SIG-M5 treated with dmso at 0.1 percent for 504 hours (cell line): ENCODE measurements around the gene MNT.

Experiments used
- DNase-seq: peaks from one replicate; lab custom pipeline; 2025; ENCODE audit not compliant: unreplicated experiment; lab: John Stamatoyannopoulos, UW

Gene MNT

DNA sequence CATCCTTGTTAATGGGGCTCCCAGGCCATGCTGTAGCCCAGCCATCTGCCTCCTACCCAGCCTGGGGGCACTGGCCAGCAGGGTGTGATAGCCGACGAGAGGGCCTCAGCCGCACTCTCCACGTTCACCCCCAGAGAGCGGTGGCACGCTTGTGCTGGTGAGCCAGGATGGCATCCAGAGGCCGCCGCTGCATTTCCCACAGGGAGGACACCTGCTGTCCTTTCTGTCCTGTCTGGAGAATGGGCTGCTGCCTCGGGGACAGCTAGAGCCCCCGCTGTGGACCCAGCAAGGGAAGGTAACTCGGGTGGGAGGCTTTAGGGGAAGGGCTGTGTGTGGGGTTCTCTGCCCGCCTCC lies 36.1 kb downstream of the MNT start:
- DNase-seq = no peak

DNA sequence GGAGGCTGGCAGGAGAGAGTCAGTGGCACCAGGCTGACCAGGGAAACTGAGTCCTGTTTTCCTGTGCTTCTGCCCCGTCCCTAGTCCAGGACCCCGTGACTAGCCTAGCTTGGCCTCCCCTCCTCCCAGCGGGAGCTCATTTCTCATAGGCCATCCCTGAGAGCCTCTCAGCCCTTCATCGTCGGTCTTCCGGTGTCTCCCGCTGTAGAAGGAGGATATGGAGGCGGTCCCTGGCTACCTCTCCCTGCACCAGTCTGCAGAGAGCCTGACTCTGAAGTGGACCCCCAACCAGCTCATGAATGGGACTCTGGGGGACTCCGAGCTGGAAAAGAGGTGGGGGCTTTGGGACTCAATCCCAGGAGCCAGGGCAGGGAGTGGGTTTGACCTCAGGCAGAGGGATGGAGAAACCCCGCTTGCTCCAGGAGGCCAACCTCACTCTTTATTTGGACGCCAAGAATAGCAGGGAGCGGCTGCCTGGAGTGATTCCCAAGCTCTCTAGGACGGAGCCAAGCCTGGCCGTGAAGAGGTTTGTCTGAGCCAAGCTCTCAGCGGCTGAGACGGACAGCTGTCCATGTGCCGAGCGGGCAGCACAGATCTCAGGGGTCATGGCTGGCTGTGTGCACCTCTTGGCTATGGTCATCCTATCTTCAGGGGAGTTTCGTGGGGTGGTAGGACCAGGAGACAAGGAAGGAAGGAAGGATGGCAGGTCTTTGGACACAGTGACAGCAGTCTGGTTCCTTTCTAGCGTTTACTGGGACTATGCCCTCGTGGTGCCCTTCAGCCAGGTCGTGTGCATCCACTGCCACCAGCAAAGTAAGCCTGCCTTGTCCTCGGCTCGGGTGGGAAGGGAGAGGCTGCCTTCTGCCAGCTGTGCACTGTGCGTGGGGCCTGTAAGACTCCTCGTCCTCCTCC lies 36.8 kb downstream of the MNT start:
- DNase-seq = no peak

DNA sequence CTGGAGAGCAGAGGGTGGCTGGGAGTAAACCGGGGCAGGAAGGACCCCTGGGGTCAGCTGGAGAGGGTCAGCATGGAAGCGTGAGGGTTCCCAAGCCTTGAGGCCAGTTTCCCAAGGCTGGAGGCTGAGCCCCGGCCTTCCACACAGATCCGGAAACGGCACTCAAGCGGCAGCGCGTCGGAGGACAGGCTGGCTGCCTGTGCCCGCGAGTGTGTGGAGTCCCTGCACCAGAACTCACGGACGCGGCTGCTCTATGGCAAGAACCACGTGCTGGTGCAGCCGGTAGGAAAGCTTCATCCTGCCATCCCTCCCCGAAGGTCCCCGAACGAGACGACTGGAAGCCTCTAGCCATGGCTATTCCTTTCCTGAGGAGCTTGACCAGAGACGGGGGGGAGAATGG lies 37.5 kb downstream of the MNT start:
- no peak for DNase-seq

DNA sequence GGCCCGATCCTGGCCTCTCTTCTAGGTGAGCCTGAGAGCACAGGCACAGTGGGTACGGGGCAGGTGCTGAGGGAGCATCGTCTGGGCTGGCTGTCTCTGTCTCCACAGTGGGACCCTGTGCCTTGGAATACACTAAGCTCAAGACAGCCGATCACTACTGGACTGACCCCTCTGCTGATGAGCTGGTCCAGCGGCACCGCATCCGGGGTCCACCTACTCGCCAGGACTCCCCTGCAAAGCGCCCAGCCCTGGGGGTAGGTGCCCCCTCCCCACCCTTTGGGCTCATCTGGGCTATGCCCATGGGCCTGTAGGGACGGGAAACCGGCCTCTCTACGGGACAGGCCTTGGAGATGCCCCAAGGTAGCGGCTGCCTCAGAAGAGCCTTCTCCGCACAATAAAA lies 38.0 kb downstream of the MNT start:
- DNase-seq = no peak

DNA sequence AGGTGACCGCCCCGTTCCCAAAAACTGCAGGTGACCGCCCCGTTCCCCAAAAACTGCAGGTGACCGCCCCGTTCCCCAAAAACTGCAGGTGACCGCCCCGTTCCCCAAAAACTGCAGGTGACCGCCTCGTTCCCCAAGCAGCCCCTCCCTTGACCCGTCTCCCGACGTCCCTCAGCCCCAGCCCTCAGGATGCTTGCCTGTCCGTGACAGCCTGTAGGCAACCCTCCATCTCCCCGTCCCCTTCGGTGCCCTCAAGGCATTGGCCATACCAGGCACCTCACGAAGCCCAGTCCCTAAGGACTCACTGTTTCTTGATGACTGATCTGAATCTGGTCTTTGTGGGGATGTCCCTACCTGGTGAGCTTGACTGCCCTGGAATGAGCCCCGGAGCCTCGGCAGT lies 38.4 kb downstream of the MNT start:
- DNase-seq = no peak

DNA sequence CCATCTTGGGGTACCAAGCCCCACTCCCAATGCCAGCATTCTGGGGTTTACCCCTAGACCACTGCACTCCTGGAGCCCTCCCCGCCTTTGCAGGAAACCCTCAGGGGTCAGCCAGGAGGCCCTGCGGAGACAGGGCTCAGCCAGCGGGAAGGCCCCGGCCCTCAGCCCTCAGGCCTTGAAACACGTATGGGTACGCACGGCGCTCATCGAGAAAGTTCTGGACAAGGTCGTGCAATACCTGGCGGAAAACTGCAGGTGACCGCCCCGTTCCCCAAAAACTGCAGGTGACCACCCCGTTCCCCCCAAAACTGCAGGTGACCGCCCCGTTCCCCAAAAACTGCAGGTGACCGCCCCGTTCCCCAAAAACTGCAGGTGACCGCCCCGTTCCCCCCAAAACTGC lies 38.8 kb downstream of the MNT start:
- no peak for DNase-seq

DNA sequence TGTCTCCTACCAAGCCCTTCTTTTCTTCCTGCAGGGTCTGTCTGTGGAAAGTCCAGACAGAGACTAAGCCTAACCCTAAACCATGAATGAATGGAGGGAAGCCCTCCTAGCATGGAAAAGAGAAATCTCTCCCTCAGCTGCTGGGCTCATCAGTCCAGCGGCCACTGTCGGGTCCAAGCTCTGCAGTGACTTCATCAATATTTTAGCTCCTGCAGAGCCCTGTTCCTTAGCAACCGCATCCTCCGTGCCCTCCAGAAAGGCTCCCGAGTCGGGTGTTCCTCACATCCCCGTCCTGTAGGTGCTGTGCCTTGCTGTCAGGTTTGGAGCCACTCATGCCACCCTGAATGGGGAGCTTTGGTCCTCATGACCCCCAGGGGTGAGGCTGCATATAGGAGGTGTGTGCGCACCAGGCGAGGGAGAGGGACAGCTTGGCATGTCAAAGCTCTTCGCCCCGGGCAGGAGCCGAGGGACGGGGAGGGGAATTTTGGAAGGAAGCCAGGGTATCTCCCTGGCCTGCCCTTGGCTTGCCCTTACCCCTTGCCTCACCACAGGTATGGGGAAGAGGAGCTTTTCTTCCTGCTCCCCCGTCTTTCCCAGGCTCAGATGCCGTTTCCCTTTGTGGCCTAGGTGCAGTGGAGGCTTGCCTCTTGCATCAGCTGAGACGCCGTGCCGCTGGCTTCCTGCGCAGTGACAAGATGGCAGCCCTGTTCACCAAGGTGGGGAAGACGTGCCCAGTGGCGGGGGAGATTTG lies 39.7 kb downstream of the MNT start:
- DNase-seq = no peak

DNA sequence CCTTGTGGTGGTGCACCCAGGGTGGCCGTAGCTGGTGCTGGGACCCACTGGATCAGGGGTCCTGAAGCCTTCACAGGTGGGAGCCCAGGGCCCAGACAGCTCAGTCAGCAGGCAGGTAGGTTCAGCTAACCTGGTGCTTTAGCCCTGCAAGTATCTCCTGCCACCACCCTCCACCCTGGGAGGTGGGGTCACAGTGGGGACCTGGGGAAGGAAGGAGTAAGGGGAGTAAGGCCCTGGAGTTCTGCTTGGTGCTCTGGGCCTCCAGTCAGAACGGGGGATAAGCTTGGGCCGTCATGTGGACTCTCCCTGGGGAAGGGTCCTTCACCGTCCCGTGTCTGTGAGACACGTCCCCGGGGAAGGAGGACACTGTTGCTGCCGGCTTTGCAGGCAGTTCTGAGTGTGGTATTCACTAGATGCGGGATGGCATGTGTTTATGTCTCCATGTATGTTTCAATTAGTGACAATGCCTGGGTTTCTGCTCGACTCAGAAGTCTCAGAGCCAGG lies 42.9 kb downstream of the MNT start:
- DNase-seq = no peak

DNA sequence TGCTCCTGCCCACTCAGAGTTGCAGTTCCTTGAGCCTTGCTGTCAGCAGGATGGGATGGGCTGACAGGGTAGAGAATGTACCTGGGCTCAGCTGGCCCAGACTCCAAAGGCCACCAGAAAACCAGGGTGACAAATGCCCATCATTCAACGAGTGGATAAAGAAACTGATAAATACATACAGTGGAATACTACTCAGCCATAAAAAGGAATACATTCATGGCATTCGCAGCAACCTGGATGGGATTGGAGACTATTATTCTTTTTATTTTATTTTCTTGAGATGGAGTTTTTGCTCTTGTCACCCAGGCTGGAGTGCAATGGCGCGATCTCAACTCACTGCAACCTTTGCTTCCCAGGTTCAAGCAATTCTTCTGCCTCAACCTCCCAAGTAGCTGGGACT lies 43.6 kb downstream of the MNT start:
- no peak for DNase-seq

DNA sequence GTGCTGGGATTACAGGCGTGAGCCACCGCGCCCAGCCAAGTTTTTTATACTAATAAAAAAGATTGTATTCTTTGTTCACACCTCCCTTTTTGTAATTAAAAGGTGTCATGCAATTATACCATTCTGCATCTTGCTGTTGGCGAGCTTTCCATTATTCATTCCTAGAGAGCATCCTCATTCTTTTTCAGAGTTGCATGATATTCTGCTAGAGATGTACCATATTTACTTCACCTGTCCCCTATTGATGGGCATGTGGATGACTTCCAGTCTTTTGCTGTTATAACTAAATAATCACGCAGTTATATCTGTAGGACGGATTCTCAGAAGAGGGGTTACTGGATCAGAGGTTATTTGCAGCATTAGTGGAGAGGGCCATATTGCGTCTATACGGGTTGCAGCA lies 46.5 kb downstream of the MNT start:
- no peak for DNase-seq

DNA sequence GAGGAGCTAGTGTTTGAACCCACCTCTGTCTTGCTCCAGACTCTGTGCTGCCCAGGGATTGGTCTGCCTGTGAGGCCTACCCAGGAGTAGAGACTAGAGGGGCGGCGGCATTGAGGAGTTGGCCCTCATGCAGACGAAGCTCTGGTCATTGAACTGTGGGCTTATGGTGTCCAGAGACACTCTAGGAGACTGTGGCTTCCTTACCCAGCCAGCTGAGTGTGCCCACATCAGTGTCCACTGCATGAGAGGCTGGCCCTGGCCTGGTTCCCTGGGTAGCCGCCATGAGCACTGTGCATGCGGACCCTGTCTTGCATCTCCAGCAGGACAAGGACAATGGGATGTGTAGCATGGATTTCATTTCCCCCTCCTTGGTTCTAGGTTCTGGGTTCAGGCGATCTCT lies 49.6 kb downstream of the MNT start:
- no peak for DNase-seq

DNA sequence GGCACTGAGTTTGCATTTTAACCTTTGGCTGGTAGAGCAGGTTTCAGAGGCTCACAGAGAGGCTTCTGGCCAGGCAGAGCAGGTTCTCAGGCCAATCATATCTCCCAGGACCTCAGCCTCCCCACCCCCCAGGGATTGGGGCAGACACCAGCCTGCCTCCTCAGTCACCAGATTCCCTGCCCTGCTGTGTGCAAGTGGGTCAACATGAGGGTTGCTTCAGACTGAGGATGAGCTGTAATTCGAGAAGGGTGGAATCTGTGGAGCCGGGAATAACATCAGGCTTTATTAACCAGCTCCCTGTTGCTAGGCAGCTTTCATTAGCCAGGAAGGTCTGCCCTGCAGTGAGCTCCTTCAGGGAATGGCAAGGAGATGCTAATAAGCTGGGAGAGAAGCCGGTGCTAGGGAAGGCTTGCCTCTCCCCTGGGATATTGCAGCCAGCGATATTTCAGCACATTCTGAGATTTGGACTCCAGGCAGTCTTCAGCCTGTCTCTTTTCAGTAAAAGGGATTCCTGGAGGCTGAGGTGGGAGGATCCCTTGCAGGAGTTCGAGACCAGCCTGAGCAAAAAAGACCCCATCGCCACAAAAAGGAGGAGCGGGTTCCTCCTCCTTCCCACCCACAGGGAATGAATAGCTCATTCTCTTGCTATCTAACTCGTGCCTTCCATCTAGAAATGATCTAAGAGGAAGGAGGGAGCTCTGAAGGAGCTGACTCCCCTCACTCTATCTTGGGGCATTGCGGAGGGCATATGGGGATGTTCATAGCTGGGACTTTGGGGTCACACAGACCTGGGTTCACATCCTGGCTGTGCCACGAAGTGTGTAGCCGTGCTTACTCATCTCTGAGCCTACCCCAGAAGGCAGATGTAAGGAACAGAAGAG lies 52.8 kb downstream of the MNT start:
- DNase-seq = peak; percentile 59

DNA sequence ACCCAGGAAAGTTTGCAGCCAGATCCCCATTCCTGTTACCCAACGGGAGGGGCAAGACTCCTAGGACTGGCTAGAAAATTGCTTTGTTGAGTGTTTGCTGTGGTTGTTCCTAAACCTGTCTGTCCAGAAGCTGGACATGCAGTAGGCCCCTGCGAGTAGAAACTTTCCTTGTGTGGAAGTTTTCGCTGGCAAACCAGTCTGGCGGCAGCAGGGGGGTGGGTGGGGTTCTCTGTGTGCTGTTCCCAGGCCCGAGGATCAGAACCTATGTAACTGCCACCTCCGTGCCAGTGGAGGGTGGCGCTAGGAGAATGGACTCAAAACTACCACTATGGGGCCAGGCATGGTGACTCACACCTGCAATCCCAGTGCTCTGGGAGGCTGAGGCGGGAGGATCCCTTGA lies 54.4 kb downstream of the MNT start:
- DNase-seq = peak; percentile 38

DNA sequence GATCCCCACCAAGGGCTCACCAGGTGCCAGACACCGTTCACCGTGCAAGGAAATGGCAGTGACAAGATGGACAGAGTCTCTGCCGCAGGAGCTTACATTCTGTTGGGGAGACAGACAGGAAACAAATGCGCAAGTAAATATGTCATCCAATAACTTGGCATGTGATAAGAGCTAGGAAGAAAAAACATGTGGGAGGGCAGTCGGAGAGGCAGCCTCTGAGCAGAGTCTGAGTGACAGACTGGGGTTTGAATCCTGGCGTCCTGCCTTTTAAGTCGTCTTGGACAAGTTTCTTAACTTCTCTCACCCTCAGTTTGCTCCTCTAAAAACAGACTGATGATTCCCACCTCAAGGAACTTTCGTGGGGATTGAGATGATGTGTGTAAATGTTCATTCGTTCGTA lies 56.3 kb downstream of the MNT start:
- DNase-seq = no peak

DNA sequence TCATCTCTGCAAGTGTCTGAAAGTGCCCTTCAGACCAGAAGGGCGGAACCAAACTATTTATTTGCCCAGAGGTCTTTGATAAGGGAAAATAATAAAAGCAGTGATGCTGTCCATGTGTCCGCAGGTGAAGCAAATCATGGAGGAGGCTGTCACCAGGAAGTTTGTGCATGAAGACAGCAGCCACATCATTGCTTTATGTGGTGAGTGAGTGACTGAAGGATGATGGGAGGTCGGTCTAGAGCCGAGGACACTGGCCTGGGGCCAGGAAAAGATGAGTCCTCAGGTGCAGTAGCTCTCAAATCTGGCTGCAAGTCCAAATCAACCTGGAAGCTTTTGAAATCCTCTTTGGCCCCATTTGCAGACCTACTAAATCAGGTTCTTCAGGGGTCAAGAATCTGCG lies 57.4 kb downstream of the MNT start:
- DNase-seq = no peak

DNA sequence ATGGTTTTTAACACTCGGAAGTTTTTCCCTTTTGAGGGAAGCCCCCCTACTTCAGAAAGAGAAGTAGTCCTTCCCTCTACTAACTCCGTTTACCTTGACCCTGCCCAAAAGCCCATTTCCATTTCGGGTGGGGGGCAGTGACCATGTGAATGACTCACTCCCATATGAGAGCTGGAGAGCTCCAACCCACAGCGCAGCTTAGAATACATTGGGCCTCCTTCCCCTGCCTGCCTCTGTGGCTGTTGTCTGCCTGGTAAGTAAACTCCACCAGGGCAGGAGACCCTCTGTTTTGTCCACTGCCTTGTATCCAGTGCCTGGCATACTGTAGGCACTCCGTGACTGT lies 62.6 kb downstream of the MNT start:
- no peak for DNase-seq

DNA sequence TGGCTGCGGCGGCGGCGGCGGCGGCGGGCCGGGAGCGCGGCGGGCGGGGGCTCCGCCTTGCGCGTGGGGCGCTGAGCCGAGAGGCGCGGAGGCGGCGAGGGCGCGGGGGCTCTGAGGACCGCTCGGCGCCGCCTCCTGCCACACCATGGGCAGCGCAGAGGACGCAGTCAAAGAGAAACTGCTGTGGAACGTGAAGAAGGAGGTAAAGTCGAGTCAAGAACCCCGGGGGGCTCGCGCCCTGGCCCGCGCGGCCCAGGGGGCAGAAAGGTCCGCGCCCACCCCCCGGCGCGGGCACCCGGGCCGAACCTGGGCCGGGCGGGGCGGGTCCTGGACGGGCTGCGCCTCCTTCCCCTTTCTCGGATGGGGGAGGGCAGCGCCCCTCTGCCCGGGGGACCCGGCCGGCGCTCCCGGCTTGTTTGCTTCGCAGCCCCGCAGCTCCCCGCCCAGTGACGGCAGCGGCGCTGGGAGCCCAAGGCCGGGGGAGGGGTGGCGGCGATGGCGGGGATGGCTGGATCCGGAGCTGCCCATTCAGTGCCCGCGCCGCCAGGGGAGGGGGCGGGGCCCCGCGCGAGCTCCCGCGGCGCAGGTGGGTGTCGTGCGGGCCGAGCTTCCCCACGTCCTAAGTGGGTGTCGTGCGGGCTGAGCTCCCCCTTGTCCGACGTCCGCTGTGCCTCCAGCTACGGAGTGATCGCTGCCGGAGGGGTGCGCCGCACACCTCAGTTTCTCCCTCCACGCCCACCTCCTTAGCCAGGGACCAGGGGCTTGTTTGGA lies 63.1 kb downstream of the MNT start:
- DNase-seq = peak; percentile 35

DNA sequence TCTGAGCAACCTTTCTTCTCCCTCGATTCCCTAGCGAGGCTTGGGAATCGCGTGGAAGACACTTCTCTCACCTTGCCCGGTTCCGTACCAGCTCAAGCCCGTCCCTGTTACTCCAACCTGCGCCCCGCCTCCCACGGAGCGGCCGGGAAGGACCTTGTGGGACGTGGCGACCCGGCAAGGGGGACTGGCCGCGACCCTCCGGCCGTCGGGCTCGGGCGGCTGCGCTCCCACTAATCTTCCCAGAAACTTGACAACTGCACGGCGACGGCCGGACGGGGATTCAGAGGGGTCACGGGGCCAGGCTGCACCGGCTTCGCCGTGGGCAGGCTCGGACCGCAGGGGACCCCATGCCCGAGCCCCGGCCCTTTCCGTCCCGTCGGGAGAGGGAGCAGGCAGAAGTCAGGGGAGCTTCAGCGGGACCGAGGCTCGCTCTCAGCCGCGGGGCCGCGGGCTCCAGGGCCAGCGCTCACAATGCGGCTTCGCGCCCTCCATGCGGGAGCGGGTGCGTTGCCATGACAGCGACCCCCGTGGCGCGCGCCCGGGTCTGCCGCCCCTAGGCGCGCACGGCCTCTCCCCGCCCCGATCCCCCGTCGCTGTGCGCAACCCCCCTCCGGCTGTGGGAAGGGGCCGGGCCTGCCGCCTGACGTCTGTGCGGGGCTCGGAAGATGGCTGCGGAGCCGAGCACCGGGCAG lies 63.9 kb downstream of the MNT start, which contains the start of gene SGSM2:
TSS of gene SGSM2 (plus strand) at position 650 of the 692 bp plus-strand sequence. CDS start 188 bp downstream, outside the sequence.
- peak; percentile 62 for DNase-seq

DNA sequence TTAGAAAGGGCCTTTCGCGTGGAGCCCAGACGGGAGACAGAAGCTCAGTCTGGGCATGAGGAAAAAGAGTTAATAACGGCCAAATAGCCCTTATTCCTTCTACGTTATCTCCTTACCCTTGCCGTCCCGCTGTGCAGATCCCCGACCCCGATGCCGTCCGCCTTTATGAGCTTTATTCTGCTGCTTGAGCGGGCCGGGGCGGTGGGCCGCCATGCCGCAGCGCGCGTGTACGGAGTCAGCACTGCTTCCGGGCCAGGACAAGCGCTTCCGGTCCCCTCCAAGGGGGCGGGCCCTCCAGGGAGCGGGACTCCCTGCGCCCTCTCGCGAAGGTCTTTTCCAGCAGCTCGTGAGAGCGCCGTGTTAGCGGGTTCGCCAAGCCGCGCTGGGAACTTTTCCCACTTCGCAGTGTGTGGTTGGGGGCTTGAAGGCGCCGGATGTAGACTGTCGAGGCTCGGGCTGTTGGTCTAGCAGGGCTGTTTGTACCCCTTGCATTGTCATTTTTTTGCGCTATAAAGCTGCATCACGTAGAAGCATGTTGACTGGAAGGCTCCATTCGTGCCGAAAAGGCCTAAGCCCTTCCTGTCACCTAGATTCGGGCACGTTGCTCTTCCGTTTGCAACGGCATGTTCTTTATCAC lies 64.5 kb downstream of the MNT start, which contains the start of gene TSR1:
TSS of gene TSR1 (minus strand) at position 243 of the 637 bp plus-strand sequence. CDS start at position 213, 30 bp downstream.
- DNase-seq = peak; percentile 82
